Right hindlimb (tissue), 1 donor: ENCODE measurements around the gene CLEC18A.
A peak's percentile ranks its signal among the peaks of the same experiment; 100 is the strongest.
"Not testable (repeated sequence)": the region's sequence is repeated elsewhere in the genome, so short reads cannot be mapped to it uniquely, and the experiment has no call there.

ENCODE experiments used
- DNase-seq: peaks from one replicate; pipeline ENCODE4 v3.0.0-alpha.2; 2018

CLEC18A gene

GRCh38 chr16:69952572-69953355 lies 1.6 kb downstream of the CLEC18A start:
- peak; percentile 4 for DNase-seq

GRCh38 chr16:69954241-69954640 lies 3.1 kb downstream of the CLEC18A start:
- peak; percentile 18 for DNase-seq

GRCh38 chr16:69963312-69963711 lies 12.2 kb downstream of the CLEC18A start:
- not testable (repeated sequence) for DNase-seq

- peak; percentile 44 for DNase-seq
These were observed 14.0 kb downstream of the CLEC18A start for GRCh38 chr16:69964960-69965660.

GRCh38 chr16:69965661-69966054 lies 14.5 kb downstream of the CLEC18A start:
- DNase-seq = not testable (repeated sequence)

- DNase-seq = not testable (repeated sequence)
These were observed 16.6 kb downstream of the CLEC18A start for GRCh38 chr16:69967688-69968087.

GRCh38 chr16:69968125-69968524 lies 17.0 kb downstream of the CLEC18A start:
- not testable (repeated sequence) for DNase-seq

GRCh38 chr16:69969657-69970056 lies 18.5 kb downstream of the CLEC18A start:
- not testable (repeated sequence) for DNase-seq

GRCh38 chr16:69972120-69972519 lies 21.0 kb downstream of the CLEC18A start:
- not testable (repeated sequence) for DNase-seq

GRCh38 chr16:69972935-69973334 lies 21.8 kb downstream of the CLEC18A start:
- not testable (repeated sequence) for DNase-seq

GRCh38 chr16:69985196-69985595 lies 34.1 kb downstream of the CLEC18A start:
- DNase-seq = not testable (repeated sequence)

GRCh38 chr16:69997956-69998355 lies 46.8 kb downstream of the CLEC18A start:
- not testable (repeated sequence) for DNase-seq

- not testable (repeated sequence) for DNase-seq
These were observed 48.7 kb downstream of the CLEC18A start for GRCh38 chr16:69999801-70000200.

- not testable (repeated sequence) for DNase-seq
These were observed 52.4 kb downstream of the CLEC18A start for GRCh38 chr16:70003511-70003910.

- DNase-seq = not testable (repeated sequence)
These were observed 57.5 kb downstream of the CLEC18A start for GRCh38 chr16:70008604-70009003.

GRCh38 chr16:70010615-70011014 lies 59.5 kb downstream of the CLEC18A start:
- DNase-seq = not testable (repeated sequence)

GRCh38 chr16:70011120-70011519 lies 60.0 kb downstream of the CLEC18A start:
- peak; percentile 28 for DNase-seq

GRCh38 chr16:70012354-70012753 lies 61.2 kb downstream of the CLEC18A start:
- not testable (repeated sequence) for DNase-seq

GRCh38 chr16:70012951-70013350 lies 61.8 kb downstream of the CLEC18A start:
- not testable (repeated sequence) for DNase-seq
